H9 (cell line): ENCODE measurements around the gene NTN3. TPM values are rescaled to one million over a fixed set of nuclear protein-coding genes. Genes with fewer than 3 reads are reported as not detected.
A peak's percentile ranks its signal among the peaks of the same experiment; 100 is the strongest.

ENCODE experiments used
- DNase-seq: peaks from one replicate; pipeline ENCODE4 v3.0.0-alpha.2; 2017
- H2AFZ ChIP-seq: one replicate; pipeline ENCODE4 v1.6.1; 2013; ENCODE audit warnings: mild to moderate bottlenecking, low read length, control low read depth, moderate library complexity
- H2AK5ac ChIP-seq: 2 replicates; pipeline ENCODE4 v1.6.1; 2013; ENCODE audit warnings: low read length, control low read depth, mixed read lengths; ENCODE audit not compliant: insufficient read length
- H2BK120ac ChIP-seq: one replicate; pipeline ENCODE4 v1.6.1; 2013; ENCODE audit warnings: low read depth, mild to moderate bottlenecking, low read length, control low read depth, inconsistent platforms; ENCODE audit not compliant: poor library complexity, severe bottlenecking
- H2BK12ac ChIP-seq: 2 replicates; pipeline ENCODE4 v1.6.1; 2013; ENCODE audit warnings: low read length, control low read depth, mixed read lengths, low read depth; ENCODE audit not compliant: insufficient read length
- H2BK15ac ChIP-seq: 2 replicates; pipeline ENCODE4 v1.6.1; 2013; ENCODE audit warnings: low read depth, low read length, control low read depth
- H2BK20ac ChIP-seq: one replicate; pipeline ENCODE4 v1.6.1; 2013; ENCODE audit warnings: low read depth, mild to moderate bottlenecking, low read length, control low read depth, inconsistent platforms; ENCODE audit not compliant: poor library complexity, severe bottlenecking
- H2BK5ac ChIP-seq: 2 replicates; pipeline ENCODE4 v1.6.1; 2013; ENCODE audit warnings: low read length, control low read depth, mixed read lengths; ENCODE audit not compliant: insufficient read length
- H3K14ac ChIP-seq: 2 replicates; pipeline ENCODE4 v1.6.1; 2013; ENCODE audit warnings: low read length, control low read depth; ENCODE audit not compliant: insufficient read depth
- H3K18ac ChIP-seq: 2 replicates; pipeline ENCODE4 v1.6.1; 2013; ENCODE audit warnings: low read depth, mild to moderate bottlenecking, mixed read lengths, low read length, control low read depth; ENCODE audit not compliant: insufficient read length
- H3K23ac ChIP-seq: 2 replicates; pipeline ENCODE4 v1.6.1; 2013; ENCODE audit warnings: low read length, control low read depth, mixed read lengths, low read depth; ENCODE audit not compliant: insufficient read length
- H3K23me2 ChIP-seq: 2 replicates; pipeline ENCODE4 v1.6.1; 2013; ENCODE audit warnings: low read depth, mild to moderate bottlenecking, mixed read lengths, low read length, control low read depth; ENCODE audit not compliant: insufficient read length, poor library complexity, severe bottlenecking
- H3K27ac ChIP-seq: 2 replicates; pipeline ENCODE4 v1.5.1; 2013; ENCODE audit warnings: low read length, control low read depth, mixed read lengths, low read depth; ENCODE audit not compliant: insufficient read length
- H3K27me3 ChIP-seq: 2 replicates; pipeline ENCODE4 v1.6.1; 2013; ENCODE audit warnings: low read length, control low read depth, inconsistent platforms; ENCODE audit not compliant: insufficient read depth
- H3K4ac ChIP-seq: 2 replicates; pipeline ENCODE4 v1.6.1; 2013; ENCODE audit warnings: low read depth, mild to moderate bottlenecking, control low read depth, inconsistent platforms, low read length, moderate library complexity
- H3K4me1 ChIP-seq: 2 replicates; pipeline ENCODE4 v1.6.1; 2013; ENCODE audit warnings: low read length, control low read depth, inconsistent platforms; ENCODE audit not compliant: insufficient read depth
- H3K4me2 ChIP-seq: 2 replicates; pipeline ENCODE4 v1.6.1; 2013; ENCODE audit warnings: low read length, control low read depth, mixed read lengths; ENCODE audit not compliant: insufficient read length, insufficient read depth
- H3K56ac ChIP-seq: 2 replicates; pipeline ENCODE4 v1.6.1; 2013; ENCODE audit warnings: low read depth, mild to moderate bottlenecking, mixed read lengths, low read length, control low read depth; ENCODE audit not compliant: insufficient read length
- H3K79me1 ChIP-seq: 2 replicates; pipeline ENCODE4 v1.6.1; 2013; ENCODE audit warnings: low read depth, mild to moderate bottlenecking, moderate library complexity, low read length, control low read depth, inconsistent platforms; ENCODE audit not compliant: insufficient read depth, poor library complexity, severe bottlenecking
- H3K79me2 ChIP-seq: 2 replicates; pipeline ENCODE4 v1.6.1; 2013; ENCODE audit warnings: low read length, control low read depth, inconsistent platforms; ENCODE audit not compliant: insufficient read depth
- H3K9ac ChIP-seq: 2 replicates; pipeline ENCODE4 v1.6.1; 2013; ENCODE audit warnings: low read length, control low read depth, mixed read lengths; ENCODE audit not compliant: insufficient read length; ENCODE audit errors: extremely low read depth
- H3K9me3 ChIP-seq: one replicate; pipeline ENCODE4 v1.6.1; 2013; ENCODE audit warnings: low read depth, low read length, inconsistent platforms; ENCODE audit not compliant: control insufficient read depth
- H3T11ph ChIP-seq: one replicate; pipeline ENCODE4 v1.6.1; 2013; ENCODE audit warnings: mild to moderate bottlenecking, low read length, control low read depth, inconsistent platforms
- H4K20me1 ChIP-seq: one replicate; pipeline ENCODE4 v1.6.1; 2013; ENCODE audit not compliant: control insufficient read depth, insufficient read length, insufficient read depth
- H4K5ac ChIP-seq: 2 replicates; pipeline ENCODE4 v1.6.1; 2013; ENCODE audit warnings: low read depth, mild to moderate bottlenecking, mixed read lengths, low read length, control low read depth; ENCODE audit not compliant: insufficient read length
- H4K8ac ChIP-seq: replicated peaks from 2 replicates; pipeline ENCODE4 v1.6.1; 2013; ENCODE audit warnings: low read length, control low read depth, mixed read lengths, low read depth; ENCODE audit not compliant: insufficient read length
- H4K91ac ChIP-seq: 2 replicates; pipeline ENCODE4 v1.6.1; 2013; ENCODE audit warnings: low read depth, mild to moderate bottlenecking, moderate library complexity, mixed read lengths, low read length, control low read depth; ENCODE audit not compliant: insufficient read length
- H3K27ac Mint-ChIP-seq, 3 experiments: 2 replicates in 2 of 3; 3 replicates in 1 of 3; pipeline ENCODE4 v1.8.0; 2020 to 2021; ENCODE audit warnings: mixed read lengths in 3 of 3, mild to moderate bottlenecking in 1 of 3, moderate library complexity in 1 of 3
- H3K27me3 Mint-ChIP-seq: 2 replicates; pipeline ENCODE4 v1.8.0; 2021; ENCODE audit warnings: low read depth, mild to moderate bottlenecking, moderate library complexity, mixed read lengths
- H3K36me3 Mint-ChIP-seq, 3 experiments: 2 replicates in 2 of 3; 3 replicates in 1 of 3; pipeline ENCODE4 v1.8.0; 2020 to 2021; ENCODE audit warnings: low read depth in 3 of 3, mixed read lengths in 3 of 3; ENCODE audit not compliant: insufficient read depth in 1 of 3
- H3K4me1 Mint-ChIP-seq, 2 experiments: 2 replicates each; pipeline ENCODE4 v1.8.0; 2020; ENCODE audit warnings: mixed read lengths in 2 of 2
- H3K4me3 Mint-ChIP-seq, 2 experiments: 2 replicates in 1 of 2; 3 replicates in 1 of 2; pipeline ENCODE4 v1.8.0; 2020 to 2021; ENCODE audit warnings: mild to moderate bottlenecking in 2 of 2, mixed read lengths in 2 of 2, moderate library complexity in 1 of 2
- H3K9me3 Mint-ChIP-seq, 2 experiments: 2 replicates in 1 of 2; 3 replicates in 1 of 2; pipeline ENCODE4 v1.8.0; 2020; ENCODE audit warnings: mild to moderate bottlenecking in 2 of 2, mixed read lengths in 2 of 2, moderate library complexity in 1 of 2
- WGBS: extraction: QIAGEN DNeasy Blood & Tissue Kit; methylation state at CpG from one replicate; pipeline ENCODE4 v1.1.7; 2013; ENCODE audit warnings: missing lambda C conversion rate, low lambda C conversion rate, mixed read lengths; ENCODE audit not compliant: insufficient read length; ENCODE audit errors: extremely low coverage; 5-methylcytosine and 5-hydroxymethylcytosine counted together
- total RNA-seq: library from RNA; stranded (reverse); gene quantifications from 2 replicates; pipeline ENCODE4 v1.2.1, GENCODE V29; 2021
- TF ChIP-seq, protein P1 (sequence below): fragments of 200-600 bp; sonication (generic); conservative IDR thresholded peaks from 3 replicates; pipeline ENCODE4 v1.8.0; 2021; ENCODE audit warnings: antibody characterized with exemption, mild to moderate bottlenecking

The NTN3 gene
- total RNA-seq, 1 experiment from 2014 or later: 1.3 TPM

GRCh38 chr16:2460916-2461315 lies 10.2 kb upstream of the NTN3 start:
- no peaks in the 10 kb centered on the region for H3K9me3 ChIP-seq
- H2BK15ac ChIP-seq: no peak overlapping the region
- no peak overlapping the region for H3K18ac ChIP-seq
- H3K23ac ChIP-seq: no peak overlapping the region
- H3K27ac ChIP-seq: no peak overlapping the region
- no peak overlapping the region for H3K14ac ChIP-seq
- H3T11ph ChIP-seq: no peak overlapping the region
- Mint-ChIP-seq H3K27me3 (no peaks in the 10 kb centered on the region), H3K4me3 (peak overlapping the region; percentile 73 to 80), H3K36me3 (peaks cover 13 to 47% (median 38%) of the 10 kb centered on the region in 3 experiments; a peak in 6 of 7 replicates), H3K27ac (no peak overlapping the region), H3K4me1 (peaks cover 9 to 20% of the 10 kb centered on the region in 2 experiments), H3K9me3 (no peaks in the 10 kb centered on the region)
- no peak overlapping the region for H4K8ac ChIP-seq
- no peak overlapping the region for H2AK5ac ChIP-seq
- TF ChIP-seq, protein P1, sequence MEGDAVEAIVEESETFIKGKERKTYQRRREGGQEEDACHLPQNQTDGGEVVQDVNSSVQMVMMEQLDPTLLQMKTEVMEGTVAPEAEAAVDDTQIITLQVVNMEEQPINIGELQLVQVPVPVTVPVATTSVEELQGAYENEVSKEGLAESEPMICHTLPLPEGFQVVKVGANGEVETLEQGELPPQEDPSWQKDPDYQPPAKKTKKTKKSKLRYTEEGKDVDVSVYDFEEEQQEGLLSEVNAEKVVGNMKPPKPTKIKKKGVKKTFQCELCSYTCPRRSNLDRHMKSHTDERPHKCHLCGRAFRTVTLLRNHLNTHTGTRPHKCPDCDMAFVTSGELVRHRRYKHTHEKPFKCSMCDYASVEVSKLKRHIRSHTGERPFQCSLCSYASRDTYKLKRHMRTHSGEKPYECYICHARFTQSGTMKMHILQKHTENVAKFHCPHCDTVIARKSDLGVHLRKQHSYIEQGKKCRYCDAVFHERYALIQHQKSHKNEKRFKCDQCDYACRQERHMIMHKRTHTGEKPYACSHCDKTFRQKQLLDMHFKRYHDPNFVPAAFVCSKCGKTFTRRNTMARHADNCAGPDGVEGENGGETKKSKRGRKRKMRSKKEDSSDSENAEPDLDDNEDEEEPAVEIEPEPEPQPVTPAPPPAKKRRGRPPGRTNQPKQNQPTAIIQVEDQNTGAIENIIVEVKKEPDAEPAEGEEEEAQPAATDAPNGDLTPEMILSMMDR: no peak
- peak overlapping the region; percentile 32 for H3K9ac ChIP-seq
- H3K27me3 ChIP-seq: no peaks in the 10 kb centered on the region
- H2BK120ac ChIP-seq: no peak overlapping the region
- H3K4ac ChIP-seq: no peak overlapping the region
- no peak overlapping the region for H2BK12ac ChIP-seq
- no peak overlapping the region for H4K5ac ChIP-seq
- no peak overlapping the region for H2AFZ ChIP-seq
- H3K23me2 ChIP-seq: peaks cover 11% of the 10 kb centered on the region
- H2BK5ac ChIP-seq: no peak overlapping the region
- H3K4me2 ChIP-seq: peak overlapping the region; percentile 52
- 0 out of 2 replicates have a peak, but pooled peaks cover 2% of the 10 kb centered on the region for H3K79me2 ChIP-seq
- H3K4me1 ChIP-seq: peaks cover 2% of the 10 kb centered on the region; the same call in 1 of the 2 replicates
- H3K79me1 ChIP-seq: peaks cover 7% of the 10 kb centered on the region
- H2BK20ac ChIP-seq: no peak overlapping the region
- H4K20me1 ChIP-seq: no peaks in the 10 kb centered on the region
- H4K91ac ChIP-seq: no peak overlapping the region
- no CpG with 5 or more reads among the region's 13 CpGs for WGBS
- H3K56ac ChIP-seq: no peak overlapping the region
- DNase-seq: no peak
